GM10248 (cell line): ENCODE data around the gene TAGLN2.

ENCODE experiments used
- CTCF ChIA-PET: fragments of 300-600 bp; sonication (Branson Sonifier 250); formaldehyde crosslinking; extraction: SDS; loops from one replicate; lab custom pipeline; 2021; ENCODE audit warnings: antibody characterized with exemption; lab: Yijun Ruan, JAX
- POLR2A ChIA-PET: fragments of 350-650 bp; sonication (Branson Sonifier 250); formaldehyde crosslinking; extraction: SDS; loops from one replicate; lab custom pipeline; 2020; ENCODE audit warnings: antibody characterized with exemption; lab: Yijun Ruan, JAX
- DNase-seq: peaks from one replicate; pipeline ENCODE4 v3.0.0; 2012; ENCODE audit errors: extremely low spot score
- CTCF ChIP-seq: IDR thresholded peaks from 2 replicates; pipeline ENCODE4 v1.5.1; 2012; ENCODE audit warnings: mild to moderate bottlenecking, low read depth; ENCODE audit errors: extremely low read depth, missing control alignments, control extremely low read depth

Gene TAGLN2

GRCh38 chr1:159933347-159933746 is 8.0 kb upstream of the TAGLN2 start:
- POLR2A ChIA-PET = no interaction called here
- DNase-seq = no peak
- no peak for TF ChIP-seq CTCF
- CTCF ChIA-PET = interaction anchor here (1.3 to 13.3 kb wide), 6 partner anchors 10 to 134 kb away, joined by 3 to 232 read pairs (median 6); partner anchors contain the start of gene TAGLN2

- CTCF ChIA-PET = interaction anchor here (1.3 to 13.3 kb wide), 4 partner anchors 43 to 133 kb away, joined by 3 to 232 read pairs (median 6); no protein-coding TSS in a partner anchor
Measured at GRCh38 chr1:159932296-159933285, 7.3 kb upstream of the TAGLN2 start.

GRCh38 chr1:159931795-159932173 is 6.5 kb upstream of the TAGLN2 start:
- ChIA-PET POLR2A (interaction anchor here (0.9 kb wide), 1 partner anchor 9 kb away, joined by 3 read pairs; no protein-coding TSS in a partner anchor), CTCF (interaction anchor here (0.9 to 13.3 kb wide), 2 partner anchors 8 to 74 kb away, joined by 4 to 232 read pairs; no protein-coding TSS in a partner anchor)
- no peak for TF ChIP-seq CTCF
- no peak for DNase-seq

More at GRCh38 chr1:159932296-159933285, 7.3 kb upstream of the TAGLN2 start:
- no peak for TF ChIP-seq CTCF
- POLR2A ChIA-PET = interaction anchor here (0.9 kb wide), 1 partner anchor 10 kb away, joined by 3 read pairs; no protein-coding TSS in a partner anchor
- no peak for DNase-seq

GRCh38 chr1:159931101-159931794 is 5.9 kb upstream of the TAGLN2 start:
- no peak for DNase-seq
- CTCF ChIA-PET = interaction anchor here (0.6 to 13.3 kb wide), 3 partner anchors 8 to 75 kb away, joined by 3 to 232 read pairs (median 4); no protein-coding TSS in a partner anchor
- POLR2A ChIA-PET = no interaction called here
- no peak for TF ChIP-seq CTCF

- POLR2A ChIA-PET = interaction anchor here (0.9 kb wide), 1 partner anchor 8 kb away, joined by 3 read pairs; no protein-coding TSS in a partner anchor
- TF ChIP-seq CTCF = no peak
- CTCF ChIA-PET = interaction anchor here (0.6 to 13.3 kb wide), 2 partner anchors 40 to 75 kb away, joined by 3 to 232 read pairs; no protein-coding TSS in a partner anchor
- DNase-seq = no peak
Measured at GRCh38 chr1:159930634-159931033, 5.3 kb upstream of the TAGLN2 start.
